HTERT RPE-1 (cell line): ENCODE data around the gene CHI3L2.

Experiments used
- in situ Hi-C: fragments of 300-500 bp; cut with MboI; formaldehyde crosslinking; loops from 4 replicates; pipeline ENCODE4 v1.14.3; 2020; ENCODE audit warnings: low sequenced_read_pairs

Gene CHI3L2

DNA sequence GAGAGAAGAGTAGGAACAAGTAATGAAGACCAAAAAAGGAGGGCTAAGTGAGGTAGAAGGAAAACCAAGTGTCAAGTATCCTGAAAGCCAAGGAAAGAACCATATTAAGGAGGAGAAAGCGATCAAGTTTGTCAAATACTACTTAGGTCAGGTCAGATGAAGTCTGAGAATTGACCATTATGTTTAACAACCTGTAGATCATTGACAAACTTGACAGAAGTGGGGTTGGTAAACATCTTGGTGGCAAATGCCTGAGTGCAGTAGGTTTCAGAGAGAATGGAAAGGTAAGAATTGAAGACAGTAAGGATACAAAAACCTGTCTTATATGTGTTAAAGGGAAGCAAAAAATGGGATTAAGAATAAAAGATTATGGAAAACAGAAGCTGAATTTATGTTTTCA is 59.4 kb downstream of the CHI3L2 start:
- in situ Hi-C loops, result no loop called here

DNA sequence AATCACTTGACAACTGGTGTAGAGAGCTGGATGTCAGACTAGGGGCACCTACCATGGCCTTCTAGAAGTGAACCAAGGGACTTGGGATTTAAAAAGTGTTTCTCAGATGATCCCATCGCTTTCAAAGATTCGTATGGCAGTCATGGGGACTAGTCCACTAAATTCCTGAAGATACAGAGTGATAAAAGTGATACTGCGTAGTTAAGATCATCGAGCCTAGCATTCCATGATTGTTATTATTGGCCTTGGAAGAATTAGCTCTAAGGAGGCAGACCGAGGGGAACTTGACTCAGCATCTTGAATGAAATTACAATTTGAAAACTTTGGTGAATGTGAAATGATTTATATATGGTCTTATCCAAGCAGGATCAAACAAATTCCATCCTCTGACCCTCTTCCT is 61.9 kb downstream of the CHI3L2 start:
- in situ Hi-C loops, result no loop called here

DNA sequence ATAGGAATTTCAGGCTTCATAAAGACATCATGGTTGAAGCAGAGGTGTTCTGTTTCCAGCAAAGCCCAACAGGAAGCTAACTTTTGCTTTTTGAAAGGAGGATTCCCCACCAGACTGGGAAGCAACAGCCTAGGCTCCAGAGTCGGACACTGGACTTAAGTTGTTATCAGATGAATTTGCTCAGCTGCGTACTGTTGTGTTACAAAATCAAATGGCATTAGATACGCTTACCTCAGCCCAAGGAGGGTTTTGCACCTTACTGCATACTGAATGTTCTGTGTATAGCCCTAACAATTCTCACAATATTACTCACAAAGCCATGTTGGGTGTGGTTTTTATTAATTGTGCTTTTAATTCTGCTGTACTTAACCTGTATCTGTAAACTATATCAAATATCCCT is 62.6 kb downstream of the CHI3L2 start:
- in situ Hi-C loops, result no loop called here

DNA sequence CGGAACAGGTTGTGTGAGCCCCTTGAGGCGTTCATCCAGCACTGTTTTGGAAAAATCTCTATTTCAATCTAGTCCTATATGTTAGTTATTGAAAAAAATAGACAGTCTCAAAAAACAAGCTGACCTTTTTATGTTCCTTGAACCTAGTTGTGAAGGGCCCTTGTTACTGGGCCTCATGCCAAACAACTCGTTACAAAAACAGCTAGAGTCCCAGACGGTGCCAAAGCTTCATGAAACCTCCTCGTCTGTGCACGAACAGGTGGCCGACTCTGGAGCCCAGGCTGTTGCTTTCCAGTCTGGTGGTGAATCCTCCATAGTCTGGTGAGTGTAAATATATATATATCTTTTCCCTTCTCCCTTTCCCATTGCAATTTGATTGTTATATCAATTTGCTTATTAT is 63.1 kb downstream of the CHI3L2 start, which contains the start of gene CHIA:
Gene CHIA, plus strand, starts transcription at position 222 of the 400 bp plus-strand sequence. CDS start 19,617 bp downstream, outside the sequence.
- in situ Hi-C loops, result no loop called here
